ENCODE data around the gene RAB4B. TPM values are rescaled to one million over a fixed set of nuclear protein-coding genes. Genes with fewer than 3 reads are reported as not detected.

The RAB4B gene
- total and polyA plus RNA-seq, 12 donors = 11.0 to 62.5 (median 14.5) TPM

- Histone ChIP-seq H3K36me3 (peaks cover 0 to 65% (median 0%) of the 10 kb centered on the region in 9 donors), H3K4me3 (no peak overlapping the region), H3K27me3 (no peaks in the 10 kb centered on the region), H3K9me3 (no peaks in the 10 kb centered on the region), H3K27ac (no peak overlapping the region), H3K4me1 (no peaks in the 10 kb centered on the region)
- no peak for ATAC-seq
- no peak for DNase-seq
- intact Hi-C loops (cut with DNase I) = loop anchor here in 1 of 10 donors (10.0 kb wide), 1 partner anchor 77 kb away; the partner anchor contains the start of genes COQ8B and ITPKC
- WGBS, 2 donors = 82 to 97% methylated on average over 7 of the region's 7 CpGs
- TF ChIP-seq, protein P1, sequence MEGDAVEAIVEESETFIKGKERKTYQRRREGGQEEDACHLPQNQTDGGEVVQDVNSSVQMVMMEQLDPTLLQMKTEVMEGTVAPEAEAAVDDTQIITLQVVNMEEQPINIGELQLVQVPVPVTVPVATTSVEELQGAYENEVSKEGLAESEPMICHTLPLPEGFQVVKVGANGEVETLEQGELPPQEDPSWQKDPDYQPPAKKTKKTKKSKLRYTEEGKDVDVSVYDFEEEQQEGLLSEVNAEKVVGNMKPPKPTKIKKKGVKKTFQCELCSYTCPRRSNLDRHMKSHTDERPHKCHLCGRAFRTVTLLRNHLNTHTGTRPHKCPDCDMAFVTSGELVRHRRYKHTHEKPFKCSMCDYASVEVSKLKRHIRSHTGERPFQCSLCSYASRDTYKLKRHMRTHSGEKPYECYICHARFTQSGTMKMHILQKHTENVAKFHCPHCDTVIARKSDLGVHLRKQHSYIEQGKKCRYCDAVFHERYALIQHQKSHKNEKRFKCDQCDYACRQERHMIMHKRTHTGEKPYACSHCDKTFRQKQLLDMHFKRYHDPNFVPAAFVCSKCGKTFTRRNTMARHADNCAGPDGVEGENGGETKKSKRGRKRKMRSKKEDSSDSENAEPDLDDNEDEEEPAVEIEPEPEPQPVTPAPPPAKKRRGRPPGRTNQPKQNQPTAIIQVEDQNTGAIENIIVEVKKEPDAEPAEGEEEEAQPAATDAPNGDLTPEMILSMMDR (IDR thresholded peaks at IDR 0.05) = no peak
These were observed 13.3 kb downstream of the RAB4B start for GRCh38 chr19:40791349-40791748.

DNA sequence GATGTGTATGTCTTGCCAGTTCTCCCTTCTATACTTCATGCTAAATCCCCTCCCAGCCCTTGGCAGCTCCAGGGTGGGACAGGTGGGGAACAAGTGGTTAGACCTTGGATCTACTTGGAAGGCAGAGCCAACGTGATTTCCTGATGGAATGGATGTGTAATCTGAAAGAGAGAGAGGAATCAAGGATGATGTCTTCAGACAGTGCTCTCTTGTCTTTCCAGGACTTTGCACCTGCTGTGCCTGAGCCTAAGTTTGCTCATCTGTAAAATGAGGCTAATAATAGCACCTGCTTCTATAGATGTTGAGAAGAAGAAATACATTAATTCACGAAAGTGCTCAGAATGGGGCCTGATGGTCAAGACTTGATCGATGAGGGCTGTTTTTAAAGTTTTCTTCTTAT lies 13.9 kb downstream of the RAB4B start:
- H3K9me3 ChIP-seq = no peaks in the 10 kb centered on the region
- no peak overlapping the region for H3K27ac ChIP-seq
- ATAC-seq (no peak), DNase-seq (no peak)
- 88 to 91% methylated on average over 3 of the region's 3 CpGs for WGBS, 2 donors
- intact Hi-C loops (cut with DNase I) = loop anchor here in 1 of 10 donors (10.0 kb wide), 1 partner anchor 77 kb away; the partner anchor contains the start of genes COQ8B and ITPKC
- H3K27me3 ChIP-seq = no peaks in the 10 kb centered on the region
- TF ChIP-seq, protein P1 (IDR thresholded peaks at IDR 0.05) = no peak
- H3K4me3 ChIP-seq = no peak overlapping the region
- no peaks in the 10 kb centered on the region for H3K4me1 ChIP-seq
- H3K36me3 ChIP-seq = peaks cover 0 to 62% (median 0%) of the 10 kb centered on the region in 9 donors

- TF ChIP-seq, protein P1 (IDR thresholded peaks at IDR 0.05) = no peak
- ATAC-seq = no peak
- intact Hi-C loops (cut with DNase I) = loop anchor here in 4 of 10 donors (1.0 to 10.0 kb wide), 4 partner anchors 19 to 83 kb away; partner anchors contain the start of genes COQ8B (in 2 of the 4), ITPKC (in 2 of the 4), ACTMAP (in 1 of the 4) and RAB4B (in 1 of the 4)
- no peak for DNase-seq
- Histone ChIP-seq H3K36me3 (peaks cover 0 to 46% (median 9%) of the 10 kb centered on the region in 9 donors), H3K27me3 (no peaks in the 10 kb centered on the region), H3K27ac (peak overlapping the region in 9 of 10 donors; percentile 83 to 99 (median 97)), H3K4me3 (peak overlapping the region in 3 of 10 donors; percentile 79 to 96 (median 93)), H3K9me3 (no peaks in the 10 kb centered on the region), H3K4me1 (peaks cover 12 to 37% (median 32%) of the 10 kb centered on the region in 9 donors)
- 94 to 97% methylated on average over 14 of the region's 14 CpGs for WGBS, 2 donors
These were observed 19.3 kb downstream of the RAB4B start for GRCh38 chr19:40797166-40797962.

GRCh38 chr19:40797963-40798682 lies 20.1 kb downstream of the RAB4B start:
- peak overlapping the region; percentile 11 to 97 (median 83) for H3K4me3 ChIP-seq
- DNase-seq (peak; percentile 63 to 69), ATAC-seq (peak; percentile 5 to 58 (median 34))
- H3K9me3 ChIP-seq = no peaks in the 10 kb centered on the region
- peaks cover 0 to 39% (median 9%) of the 10 kb centered on the region in 9 donors for H3K36me3 ChIP-seq
- peak overlapping the region; percentile 42 to 99 (median 96) for H3K27ac ChIP-seq
- TF ChIP-seq, protein P1 (IDR thresholded peaks at IDR 0.05) = peak in 8 of 9 donors; percentile 8 to 64 (median 42)
- WGBS, 2 donors = 12% methylated on average over 28 of the region's 28 CpGs
- H3K27me3 ChIP-seq = no peaks in the 10 kb centered on the region
- intact Hi-C loops (cut with DNase I) = loop anchor here in 5 of 10 donors (1.0 to 10.0 kb wide), 8 partner anchors 19 to 83 kb away; partner anchors contain the start of genes RAB4B (in 5 of the 5), ACTMAP (in 4 of the 5), COQ8B (in 3 of the 5) and ITPKC (in 3 of the 5)
- peaks cover 19 to 45% (median 39%) of the 10 kb centered on the region in 9 donors for H3K4me1 ChIP-seq

Measured in heart right ventricle (tissue), 16 donors.